Caco-2 (cell line): ENCODE results near the gene SLC16A4. TPM values are rescaled to one million over a fixed set of nuclear protein-coding genes. Genes with fewer than 3 reads are reported as not detected.

Experiments used
- BruUV-seq: library from RNA; stranded (reverse); fragments of 400-500 nt; replicated peaks from 2 replicates; lab custom pipeline; 2021; lab: Mats Ljungman, UMichigan
- CTCF ChIA-PET: fragments of 300-600 bp; sonication (Branson Sonifier 250); formaldehyde crosslinking; loops from one replicate; lab custom pipeline; 2022; ENCODE audit warnings: antibody characterized with exemption; lab: Charles Lee
- POLR2A ChIA-PET: fragments of 300-600 bp; sonication (Branson Sonifier 250); formaldehyde crosslinking; loops from one replicate; lab custom pipeline; 2022; ENCODE audit warnings: antibody characterized with exemption; lab: Charles Lee
- DNase-seq, 2 experiments: peaks; one replicate each; pipeline versions ENCODE4 v3.0.0 to v3.0.0-alpha.2; 2020 to 2022
- H3K27me3 ChIP-seq: replicated peaks from 2 replicates; pipeline ENCODE4 v1.6.0; 2011; ENCODE audit warnings: low read length; ENCODE audit not compliant: control insufficient read depth, insufficient read depth
- H3K36me3 ChIP-seq: 2 replicates; pipeline ENCODE4 v1.5.1; 2011; ENCODE audit warnings: low read length; ENCODE audit not compliant: control insufficient read depth, insufficient read depth
- H3K4me1 ChIP-seq: fragments of 250-450 bp; sonication (Bioruptor Pico); 2 replicates; pipeline ENCODE4 v1.5.1; 2020; ENCODE audit warnings: mild to moderate bottlenecking
- H3K4me3 ChIP-seq: 2 replicates; pipeline ENCODE4 v1.5.1; 2011; ENCODE audit warnings: low read depth, mild to moderate bottlenecking, control low read depth, low read length
- H3K9me3 ChIP-seq: fragments of 250-450 bp; sonication (Bioruptor Pico); 2 replicates; pipeline ENCODE4 v1.5.1; 2020; ENCODE audit warnings: mild to moderate bottlenecking, moderate library complexity
- H3K27ac Mint-ChIP-seq: one replicate; pipeline ENCODE4 v1.8.0; 2022; ENCODE audit warnings: mixed read lengths; ENCODE audit not compliant: unreplicated experiment
- H3K27me3 Mint-ChIP-seq: one replicate; pipeline ENCODE4 v1.8.0; 2022; ENCODE audit warnings: mixed read lengths; ENCODE audit not compliant: insufficient read depth, unreplicated experiment
- H3K36me3 Mint-ChIP-seq: one replicate; pipeline ENCODE4 v1.8.0; 2022; ENCODE audit warnings: mild to moderate bottlenecking, mixed read lengths; ENCODE audit not compliant: insufficient read depth, unreplicated experiment
- H3K4me1 Mint-ChIP-seq: one replicate; pipeline ENCODE4 v1.8.0; 2022; ENCODE audit warnings: low read depth, mixed read lengths; ENCODE audit not compliant: unreplicated experiment
- H3K4me3 Mint-ChIP-seq: one replicate; pipeline ENCODE4 v1.8.0; 2022; ENCODE audit warnings: mild to moderate bottlenecking, moderate library complexity, mixed read lengths; ENCODE audit not compliant: unreplicated experiment
- H3K9me3 Mint-ChIP-seq: one replicate; pipeline ENCODE4 v1.8.0; 2022; ENCODE audit warnings: mixed read lengths; ENCODE audit not compliant: unreplicated experiment
- CTCF ChIP-seq, 2 experiments: fragments of 200-600 bp in 1 of 2; IDR thresholded peaks; 1 replicate in 1 of 2; 2 replicates in 1 of 2; pipeline versions ENCODE4 v1.5.1 to v1.8.0; 2011 to 2022; ENCODE audit warnings: antibody characterized with exemption in 1 of 2, control low read depth in 1 of 2, inconsistent platforms in 1 of 2, low read depth in 1 of 2, low read length in 1 of 2, mild to moderate bottlenecking in 1 of 2, moderate library complexity in 1 of 2; ENCODE audit not compliant: insufficient read depth in 1 of 2, severe bottlenecking in 1 of 2, unreplicated experiment in 1 of 2
- intact Hi-C: fragments of 100-400 bp; cut with micrococcal nuclease; formaldehyde crosslinking; loops from one replicate; pipeline ENCODE4 v1.10.0; 2022; ENCODE audit not compliant: unreplicated experiment
- total RNA-seq: library from RNA; stranded (reverse); gene quantifications from 2 replicates; pipeline ENCODE4 v1.2.3, GENCODE V29; 2022

The SLC16A4 gene
- total RNA-seq, 1 experiment from 2014 or later = 9.3 TPM

DNA sequence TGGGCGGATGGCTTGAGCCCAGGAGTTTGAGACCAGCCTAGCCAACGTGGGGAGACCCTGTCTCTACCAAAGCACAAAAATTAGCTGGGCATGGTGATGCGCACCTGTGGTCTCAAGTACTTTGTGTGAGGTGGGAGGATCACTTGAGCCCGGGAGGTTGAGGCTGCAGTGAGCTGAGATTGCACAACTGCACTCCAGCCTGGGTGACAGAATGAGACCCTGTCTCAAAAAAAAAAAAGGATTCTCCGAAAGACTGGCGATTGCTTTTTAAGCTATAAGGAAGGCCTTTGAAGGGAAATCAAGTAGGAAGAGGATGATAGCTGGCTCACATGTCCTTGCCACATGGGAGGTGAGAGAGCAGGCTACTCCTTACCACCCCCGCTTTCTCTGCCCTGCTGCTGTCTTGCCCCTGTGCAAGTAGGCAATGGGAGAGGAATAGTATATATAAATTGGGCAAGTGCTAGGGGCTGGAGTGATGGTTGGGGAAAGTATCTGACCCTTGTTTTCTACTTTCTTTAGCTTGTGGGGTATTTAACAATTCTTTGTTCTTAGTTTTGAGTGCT, 20.4 kb upstream of the SLC16A4 start:
- TF ChIP-seq CTCF (IDR thresholded peaks at IDR 0.05; ENCODE audit: insufficient read depth in 1 of 2, low read depth in 1 of 2, low read length in 1 of 2, severe bottlenecking in 1 of 2, unreplicated experiment in 1 of 2) = no peak
- no TSS peak for BruUV-seq
- Histone ChIP-seq H3K27me3 (no peaks in the 10 kb centered on the region), H3K36me3 (no peaks in the 10 kb centered on the region), H3K4me1 (peaks cover 7% of the 10 kb centered on the region; the same call in 1 of the 2 replicates), H3K9me3 (no peaks in the 10 kb centered on the region), H3K4me3 (no peak overlapping the region)
- no peak for DNase-seq
- H3K27me3 Mint-ChIP-seq = no peaks in the 10 kb centered on the region
- peaks cover 11% of the 10 kb centered on the region for H3K36me3 Mint-ChIP-seq
- no peaks in the 10 kb centered on the region for H3K9me3 Mint-ChIP-seq
- no peak overlapping the region for H3K27ac Mint-ChIP-seq
- POLR2A ChIA-PET = no interaction called here
- peaks cover 7% of the 10 kb centered on the region for H3K4me1 Mint-ChIP-seq
- CTCF ChIA-PET = interaction anchor here (1.0 to 5.9 kb wide), 5 partner anchors 19 to 214 kb away, joined by 5 to 51 read pairs (median 34); no protein-coding TSS in a partner anchor
- intact Hi-C loops = no loop called here
- H3K4me3 Mint-ChIP-seq = no peak overlapping the region

- H3K27ac Mint-ChIP-seq = no peak overlapping the region
- H3K9me3 Mint-ChIP-seq = no peaks in the 10 kb centered on the region
- CTCF ChIA-PET = interaction anchor here (0.6 to 5.9 kb wide), 3 partner anchors 17 to 87 kb away, joined by 3 to 51 read pairs (median 3); no protein-coding TSS in a partner anchor
- POLR2A ChIA-PET = no interaction called here
- H3K36me3 Mint-ChIP-seq = peaks cover 18% of the 10 kb centered on the region
- intact Hi-C loops = no loop called here
- no peaks in the 10 kb centered on the region for H3K27me3 Mint-ChIP-seq
- H3K36me3 ChIP-seq = no peaks in the 10 kb centered on the region
- peaks cover 7% of the 10 kb centered on the region for H3K4me1 Mint-ChIP-seq
- H3K4me3 ChIP-seq = no peak overlapping the region
- no peak overlapping the region for H3K4me3 Mint-ChIP-seq
- BruUV-seq = no TSS peak
- peaks cover 7% of the 10 kb centered on the region for H3K4me1 ChIP-seq
- no peaks in the 10 kb centered on the region for H3K27me3 ChIP-seq
- no peaks in the 10 kb centered on the region for H3K9me3 ChIP-seq
- no peak for DNase-seq
- no peak for TF ChIP-seq CTCF (IDR thresholded peaks at IDR 0.05; ENCODE audit: insufficient read depth in 1 of 2, low read depth in 1 of 2, low read length in 1 of 2, severe bottlenecking in 1 of 2, unreplicated experiment in 1 of 2)
Measured at GRCh38 chr1:110409316-110409715, 18.5 kb upstream of the SLC16A4 start.

- Histone ChIP-seq H3K4me1 (peaks cover 7% of the 10 kb centered on the region), H3K27me3 (no peaks in the 10 kb centered on the region), H3K4me3 (peak overlapping the region; percentile 65), H3K9me3 (no peaks in the 10 kb centered on the region), H3K36me3 (no peaks in the 10 kb centered on the region)
- POLR2A ChIA-PET = interaction anchor here (0.8 kb wide), 1 partner anchor 72 kb away, joined by 3 read pairs; no protein-coding TSS in a partner anchor
- no peaks in the 10 kb centered on the region for H3K27me3 Mint-ChIP-seq
- CTCF ChIA-PET = interaction anchor here (0.7 to 5.9 kb wide), 3 partner anchors 52 to 184 kb away, joined by 3 to 51 read pairs (median 4); no protein-coding TSS in a partner anchor
- TF ChIP-seq CTCF (IDR thresholded peaks at IDR 0.05; ENCODE audit: insufficient read depth in 1 of 2, low read depth in 1 of 2, low read length in 1 of 2, severe bottlenecking in 1 of 2, unreplicated experiment in 1 of 2) = no peak
- DNase-seq = no peak
- H3K9me3 Mint-ChIP-seq = no peaks in the 10 kb centered on the region
- no TSS peak for BruUV-seq
- peaks cover 26% of the 10 kb centered on the region for H3K36me3 Mint-ChIP-seq
- intact Hi-C loops = no loop called here
- peak overlapping the region; percentile 96 for H3K4me3 Mint-ChIP-seq
- peaks cover 7% of the 10 kb centered on the region for H3K4me1 Mint-ChIP-seq
- H3K27ac Mint-ChIP-seq = peak overlapping the region; percentile 97
Measured at GRCh38 chr1:110408488-110408887, 17.7 kb upstream of the SLC16A4 start.
